ENCODE results near the gene EVA1C. TPM values are rescaled to one million over a fixed set of nuclear protein-coding genes. Genes with fewer than 3 reads are reported as not detected.
"Not testable (repeated sequence)": the region's sequence is repeated elsewhere in the genome, so short reads cannot be mapped to it uniquely, and the experiment has no call there.

Gene EVA1C
- total and polyA plus RNA-seq, 10 of the 15 experiments (the other 5 are each of a cell fraction or from before 2014, with no cell fraction given) = 0.13 to 0.56 (median 0.34) TPM; not detected in 7

DNA sequence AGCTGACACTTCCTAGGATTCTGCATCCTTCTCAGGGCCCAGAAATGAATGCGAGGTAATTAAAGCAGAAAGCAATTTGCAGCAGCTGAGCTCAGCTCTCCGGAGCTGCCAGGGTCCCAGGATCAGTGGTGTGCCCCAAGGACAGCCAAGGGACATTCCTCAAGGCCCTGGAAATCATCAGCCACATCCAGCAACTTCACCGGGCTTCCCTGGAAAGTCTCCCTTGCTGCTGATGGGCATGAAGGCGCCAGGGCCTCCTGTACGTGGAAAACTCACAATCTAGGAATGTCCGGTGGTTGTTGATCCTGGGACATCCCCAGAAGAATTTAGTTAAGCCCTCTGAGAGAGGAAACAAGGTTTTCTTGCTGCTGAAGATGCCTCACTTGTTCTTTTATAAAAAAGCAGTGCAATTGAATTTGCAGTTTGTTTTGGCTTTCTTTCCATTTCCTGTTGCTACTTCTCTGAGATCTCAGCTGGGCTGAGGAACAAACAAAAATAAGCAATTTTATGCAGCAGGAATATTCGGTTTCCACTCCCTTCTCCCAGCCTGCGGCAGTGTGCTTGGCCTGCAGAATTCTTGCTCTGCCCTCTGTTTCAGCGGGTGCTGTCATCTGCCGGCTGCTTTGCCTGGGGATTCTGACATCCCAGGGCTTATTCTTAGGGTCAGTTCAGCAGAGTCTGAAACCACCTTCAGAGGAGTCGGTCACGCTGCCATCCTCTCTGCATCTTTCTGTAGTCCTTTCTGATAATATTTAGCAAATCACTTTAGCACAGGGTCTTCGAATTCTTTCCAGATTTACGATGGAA, 86.9 kb downstream of the EVA1C start (continued):
- TF ChIP-seq, protein P1, sequence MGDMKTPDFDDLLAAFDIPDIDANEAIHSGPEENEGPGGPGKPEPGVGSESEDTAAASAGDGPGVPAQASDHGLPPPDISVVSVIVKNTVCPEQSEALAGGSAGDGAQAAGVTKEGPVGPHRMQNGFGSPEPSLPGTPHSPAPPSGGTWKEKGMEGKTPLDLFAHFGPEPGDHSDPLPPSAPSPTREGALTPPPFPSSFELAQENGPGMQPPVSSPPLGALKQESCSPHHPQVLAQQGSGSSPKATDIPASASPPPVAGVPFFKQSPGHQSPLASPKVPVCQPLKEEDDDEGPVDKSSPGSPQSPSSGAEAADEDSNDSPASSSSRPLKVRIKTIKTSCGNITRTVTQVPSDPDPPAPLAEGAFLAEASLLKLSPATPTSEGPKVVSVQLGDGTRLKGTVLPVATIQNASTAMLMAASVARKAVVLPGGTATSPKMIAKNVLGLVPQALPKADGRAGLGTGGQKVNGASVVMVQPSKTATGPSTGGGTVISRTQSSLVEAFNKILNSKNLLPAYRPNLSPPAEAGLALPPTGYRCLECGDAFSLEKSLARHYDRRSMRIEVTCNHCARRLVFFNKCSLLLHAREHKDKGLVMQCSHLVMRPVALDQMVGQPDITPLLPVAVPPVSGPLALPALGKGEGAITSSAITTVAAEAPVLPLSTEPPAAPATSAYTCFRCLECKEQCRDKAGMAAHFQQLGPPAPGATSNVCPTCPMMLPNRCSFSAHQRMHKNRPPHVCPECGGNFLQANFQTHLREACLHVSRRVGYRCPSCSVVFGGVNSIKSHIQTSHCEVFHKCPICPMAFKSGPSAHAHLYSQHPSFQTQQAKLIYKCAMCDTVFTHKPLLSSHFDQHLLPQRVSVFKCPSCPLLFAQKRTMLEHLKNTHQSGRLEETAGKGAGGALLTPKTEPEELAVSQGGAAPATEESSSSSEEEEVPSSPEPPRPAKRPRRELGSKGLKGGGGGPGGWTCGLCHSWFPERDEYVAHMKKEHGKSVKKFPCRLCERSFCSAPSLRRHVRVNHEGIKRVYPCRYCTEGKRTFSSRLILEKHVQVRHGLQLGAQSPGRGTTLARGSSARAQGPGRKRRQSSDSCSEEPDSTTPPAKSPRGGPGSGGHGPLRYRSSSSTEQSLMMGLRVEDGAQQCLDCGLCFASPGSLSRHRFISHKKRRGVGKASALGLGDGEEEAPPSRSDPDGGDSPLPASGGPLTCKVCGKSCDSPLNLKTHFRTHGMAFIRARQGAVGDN (IDR thresholded peaks at IDR 0.05) = no peak

DNA sequence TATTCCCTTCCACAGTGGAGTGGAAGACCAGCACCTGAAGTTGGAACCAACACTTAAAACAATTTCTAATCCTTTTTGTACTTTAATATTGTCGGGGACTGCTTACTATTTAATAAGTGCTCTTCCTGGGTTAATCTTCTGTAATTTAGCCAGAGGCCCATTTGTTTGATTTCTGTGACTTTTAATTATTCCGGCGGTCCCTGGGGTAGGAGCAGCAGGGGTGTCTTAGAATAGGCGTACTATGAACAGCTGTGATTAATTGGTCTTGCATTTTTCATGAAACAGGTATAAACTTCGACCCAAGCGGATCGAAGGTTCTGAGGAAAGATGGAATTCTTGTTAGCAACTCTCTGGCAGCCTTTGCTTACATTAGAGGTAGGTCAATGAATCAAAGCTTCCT, 91.1 kb downstream of the EVA1C start:
- H3K9me3 ChIP-seq (replicated peaks; ENCODE audit: control insufficient read depth, insufficient read depth, low read length); POLR2A ChIA-PET; H3K79me2 ChIP-seq (ENCODE audit: control insufficient read depth, insufficient read depth, low read length); H3K4me2 ChIP-seq (ENCODE audit: control insufficient read depth, insufficient read depth); ATAC-seq; H3K9ac ChIP-seq (ENCODE audit: control insufficient read depth, insufficient read depth, low read length); H2AFZ ChIP-seq (ENCODE audit: control insufficient read depth, low read depth, low read length); FAIRE-seq; H3K4me3 ChIP-seq; H3K27me3 ChIP-seq (replicated peaks in 1 of 2; ENCODE audit: control insufficient read depth in 2 of 2, insufficient read depth in 2 of 2, low read length in 1 of 2); intact Hi-C loops (cut with micrococcal nuclease; ENCODE audit: unreplicated experiment); H4K20me1 ChIP-seq (ENCODE audit: control insufficient read depth, insufficient read depth); H3K36me3 ChIP-seq (ENCODE audit: control insufficient read depth in 2 of 2, insufficient read depth in 2 of 2, low read length in 1 of 2); H3K4me1 ChIP-seq (ENCODE audit: control insufficient read depth, insufficient read depth, low read length); H3K27ac ChIP-seq (ENCODE audit: control insufficient read depth, insufficient read depth); SMC1A ChIA-PET (ENCODE audit: uncharacterized antibody, unreplicated experiment); RAD21 ChIA-PET (ENCODE audit: unreplicated experiment); in situ Hi-C loops (cut with MboI); CTCF ChIA-PET; DNase-seq (ENCODE audit: low read depth, low spot score); BruUV-seq (replicated peaks): not testable (repeated sequence)
- WGBS (ENCODE audit: insufficient coverage, insufficient replicate concordance, low lambda C conversion rate, missing lambda C conversion rate) = 52% methylated on average over 7 of the region's 7 CpGs
